Astrocyte (in vitro differentiated cells and primary cell): Measurements from ENCODE around the gene IL10RB. TPM values are rescaled to one million over a fixed set of nuclear protein-coding genes. Genes with fewer than 3 reads are reported as not detected.

ENCODE experiments used
- DNase-seq: peaks from one replicate; pipeline ENCODE4 v3.0.0-alpha.2; 2010; ENCODE audit warnings: low read depth
- FAIRE-seq: peaks from 2 replicates; lab custom pipeline; 2011; peaks lifted over from hg19 to GRCh38; lab: Jason Lieb, UNC
- H2AFZ ChIP-seq: 2 replicates; pipeline ENCODE4 v1.6.0; 2012; ENCODE audit warnings: low read depth, low read length, inconsistent platforms
- H3K27ac ChIP-seq: 2 replicates; pipeline ENCODE4 v1.5.1; 2011; ENCODE audit warnings: low read depth, low read length, inconsistent platforms
- H3K27me3 ChIP-seq: 2 replicates; pipeline ENCODE4 v1.6.0; 2011; ENCODE audit warnings: low read length, inconsistent platforms; ENCODE audit not compliant: insufficient read depth
- H3K36me3 ChIP-seq: 2 replicates; pipeline ENCODE4 v1.5.1; 2011; ENCODE audit warnings: low read length, inconsistent platforms; ENCODE audit not compliant: insufficient read depth
- H3K4me1 ChIP-seq: 2 replicates; pipeline ENCODE4 v1.5.1; 2011; ENCODE audit warnings: low read length, inconsistent platforms; ENCODE audit not compliant: insufficient read depth
- H3K4me2 ChIP-seq: 2 replicates; pipeline ENCODE4 v1.6.0; 2012; ENCODE audit warnings: low read length, inconsistent platforms
- H3K4me3 ChIP-seq: 2 replicates; pipeline ENCODE4 v1.5.1; 2011; ENCODE audit warnings: low read depth, mild to moderate bottlenecking, low read length, inconsistent platforms; ENCODE audit not compliant: insufficient read depth
- H3K79me2 ChIP-seq: 2 replicates; pipeline ENCODE4 v1.6.0; 2012; ENCODE audit warnings: mild to moderate bottlenecking, low read length, inconsistent platforms; ENCODE audit not compliant: insufficient read depth
- H3K9ac ChIP-seq: 2 replicates; pipeline ENCODE4 v1.6.0; 2012; ENCODE audit warnings: mild to moderate bottlenecking, low read length, inconsistent platforms
- H3K9me3 ChIP-seq: 2 replicates; pipeline ENCODE4 v1.5.1; 2012; ENCODE audit warnings: low read depth, mild to moderate bottlenecking, low read length, inconsistent platforms; ENCODE audit not compliant: insufficient read depth
- H4K20me1 ChIP-seq: 2 replicates; pipeline ENCODE4 v1.6.0; 2012; ENCODE audit warnings: low read length, inconsistent platforms; ENCODE audit not compliant: insufficient read depth
- H3K27ac Mint-ChIP-seq: one replicate; pipeline ENCODE4 v1.8.0; 2021; ENCODE audit warnings: mild to moderate bottlenecking, mixed read lengths; ENCODE audit not compliant: unreplicated experiment
- H3K27me3 Mint-ChIP-seq: one replicate; pipeline ENCODE4 v1.8.0; 2021; ENCODE audit warnings: low read depth, mixed read lengths; ENCODE audit not compliant: unreplicated experiment
- H3K36me3 Mint-ChIP-seq: one replicate; pipeline ENCODE4 v1.8.0; 2021; ENCODE audit warnings: low read depth, mixed read lengths; ENCODE audit not compliant: unreplicated experiment
- H3K4me1 Mint-ChIP-seq: one replicate; pipeline ENCODE4 v1.8.0; 2021; ENCODE audit warnings: low read depth, mixed read lengths; ENCODE audit not compliant: unreplicated experiment
- H3K4me3 Mint-ChIP-seq: one replicate; pipeline ENCODE4 v1.8.0; 2021; ENCODE audit warnings: mild to moderate bottlenecking, moderate library complexity, mixed read lengths; ENCODE audit not compliant: unreplicated experiment
- H3K9me3 Mint-ChIP-seq: one replicate; pipeline ENCODE4 v1.8.0; 2021; ENCODE audit warnings: mild to moderate bottlenecking, mixed read lengths; ENCODE audit not compliant: unreplicated experiment
- EZH2 ChIP-seq: IDR thresholded peaks from 2 replicates; pipeline ENCODE4 v1.6.1; 2012; ENCODE audit warnings: mild to moderate bottlenecking, low read length, inconsistent platforms; ENCODE audit not compliant: insufficient read depth
- total RNA-seq: library from RNA; stranded (reverse); gene quantifications from 2 replicates; pipeline ENCODE4 v1.2.1, GENCODE V29; 2021
- TF ChIP-seq, protein P1 (sequence below): IDR thresholded peaks from 2 replicates; pipeline ENCODE4 v1.5.1; 2011; ENCODE audit warnings: low read depth, mild to moderate bottlenecking, inconsistent platforms, low read length, moderate library complexity; ENCODE audit not compliant: insufficient read depth

IL10RB gene
- total RNA-seq, 1 donor from 2014 or later = 14.0 TPM

GRCh38 chr21:33246506-33246905 is 19.7 kb upstream of the IL10RB start:
- Histone ChIP-seq H3K4me3 (no peak overlapping the region), H3K4me1 (no peaks in the 10 kb centered on the region), H3K9me3 (no peaks in the 10 kb centered on the region), H3K4me2 (no peak overlapping the region), H3K36me3 (peaks cover 13% of the 10 kb centered on the region), H3K27me3 (no peaks in the 10 kb centered on the region), H4K20me1 (peaks cover 6% of the 10 kb centered on the region), H2AFZ (no peak overlapping the region), H3K79me2 (no peaks in the 10 kb centered on the region), H3K27ac (no peak overlapping the region), H3K9ac (no peak overlapping the region)
- FAIRE-seq (no peak), DNase-seq (no peak)
- Mint-ChIP-seq H3K4me1 (peaks cover 3% of the 10 kb centered on the region), H3K9me3 (peaks cover 2% of the 10 kb centered on the region), H3K4me3 (no peak overlapping the region), H3K27me3 (no peaks in the 10 kb centered on the region), H3K27ac (no peak overlapping the region), H3K36me3 (peaks cover 39% of the 10 kb centered on the region)
- TF ChIP-seq, protein P1, sequence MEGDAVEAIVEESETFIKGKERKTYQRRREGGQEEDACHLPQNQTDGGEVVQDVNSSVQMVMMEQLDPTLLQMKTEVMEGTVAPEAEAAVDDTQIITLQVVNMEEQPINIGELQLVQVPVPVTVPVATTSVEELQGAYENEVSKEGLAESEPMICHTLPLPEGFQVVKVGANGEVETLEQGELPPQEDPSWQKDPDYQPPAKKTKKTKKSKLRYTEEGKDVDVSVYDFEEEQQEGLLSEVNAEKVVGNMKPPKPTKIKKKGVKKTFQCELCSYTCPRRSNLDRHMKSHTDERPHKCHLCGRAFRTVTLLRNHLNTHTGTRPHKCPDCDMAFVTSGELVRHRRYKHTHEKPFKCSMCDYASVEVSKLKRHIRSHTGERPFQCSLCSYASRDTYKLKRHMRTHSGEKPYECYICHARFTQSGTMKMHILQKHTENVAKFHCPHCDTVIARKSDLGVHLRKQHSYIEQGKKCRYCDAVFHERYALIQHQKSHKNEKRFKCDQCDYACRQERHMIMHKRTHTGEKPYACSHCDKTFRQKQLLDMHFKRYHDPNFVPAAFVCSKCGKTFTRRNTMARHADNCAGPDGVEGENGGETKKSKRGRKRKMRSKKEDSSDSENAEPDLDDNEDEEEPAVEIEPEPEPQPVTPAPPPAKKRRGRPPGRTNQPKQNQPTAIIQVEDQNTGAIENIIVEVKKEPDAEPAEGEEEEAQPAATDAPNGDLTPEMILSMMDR = no peak
- no peak for TF ChIP-seq EZH2

GRCh38 chr21:33246963-33247362 is 19.2 kb upstream of the IL10RB start:
- H3K4me3 ChIP-seq = no peak overlapping the region
- Mint-ChIP-seq H3K4me1 (peaks cover 3% of the 10 kb centered on the region), H3K27me3 (no peaks in the 10 kb centered on the region), H3K9me3 (peaks cover 2% of the 10 kb centered on the region), H3K4me3 (no peak overlapping the region), H3K36me3 (peaks cover 39% of the 10 kb centered on the region), H3K27ac (no peak overlapping the region)
- H3K4me1 ChIP-seq = no peaks in the 10 kb centered on the region
- no peak for TF ChIP-seq EZH2
- TF ChIP-seq, protein P1 = no peak
- no peaks in the 10 kb centered on the region for H3K9me3 ChIP-seq
- no peak for DNase-seq
- H3K27ac ChIP-seq = no peak overlapping the region
- H3K4me2 ChIP-seq = no peak overlapping the region
- FAIRE-seq = no peak
- no peak overlapping the region for H3K9ac ChIP-seq
- no peaks in the 10 kb centered on the region for H3K79me2 ChIP-seq
- H3K36me3 ChIP-seq = peaks cover 13% of the 10 kb centered on the region
- no peaks in the 10 kb centered on the region for H3K27me3 ChIP-seq
- H4K20me1 ChIP-seq = peaks cover 3% of the 10 kb centered on the region
- no peak overlapping the region for H2AFZ ChIP-seq

GRCh38 chr21:33247599-33247998 is 18.6 kb upstream of the IL10RB start:
- no peak for FAIRE-seq
- H3K36me3 ChIP-seq = peaks cover 13% of the 10 kb centered on the region
- Mint-ChIP-seq H3K36me3 (peaks cover 43% of the 10 kb centered on the region), H3K27me3 (no peaks in the 10 kb centered on the region), H3K4me1 (peaks cover 3% of the 10 kb centered on the region), H3K27ac (no peak overlapping the region), H3K9me3 (peaks cover 2% of the 10 kb centered on the region), H3K4me3 (no peak overlapping the region)
- DNase-seq = no peak
- H3K27me3 ChIP-seq = no peaks in the 10 kb centered on the region
- H2AFZ ChIP-seq = no peak overlapping the region
- H3K79me2 ChIP-seq = no peaks in the 10 kb centered on the region
- no peak overlapping the region for H3K4me2 ChIP-seq
- no peak overlapping the region for H3K27ac ChIP-seq
- no peaks in the 10 kb centered on the region for H3K4me1 ChIP-seq
- H3K9ac ChIP-seq = no peak overlapping the region
- TF ChIP-seq, protein P1 = no peak
- TF ChIP-seq EZH2 = no peak
- H3K4me3 ChIP-seq = no peak overlapping the region
- H3K9me3 ChIP-seq = no peaks in the 10 kb centered on the region
- H4K20me1 ChIP-seq = no peaks in the 10 kb centered on the region
